Measurements from ENCODE around the gene FLNB. TPM values are rescaled to one million over a fixed set of nuclear protein-coding genes. Genes with fewer than 3 reads are reported as not detected.

Gene FLNB
- total and polyA plus RNA-seq, 2 of the 13 experiments (the other 11 are each of a cell fraction or from before 2014, with no cell fraction given), result 106 to 130 TPM

DNA sequence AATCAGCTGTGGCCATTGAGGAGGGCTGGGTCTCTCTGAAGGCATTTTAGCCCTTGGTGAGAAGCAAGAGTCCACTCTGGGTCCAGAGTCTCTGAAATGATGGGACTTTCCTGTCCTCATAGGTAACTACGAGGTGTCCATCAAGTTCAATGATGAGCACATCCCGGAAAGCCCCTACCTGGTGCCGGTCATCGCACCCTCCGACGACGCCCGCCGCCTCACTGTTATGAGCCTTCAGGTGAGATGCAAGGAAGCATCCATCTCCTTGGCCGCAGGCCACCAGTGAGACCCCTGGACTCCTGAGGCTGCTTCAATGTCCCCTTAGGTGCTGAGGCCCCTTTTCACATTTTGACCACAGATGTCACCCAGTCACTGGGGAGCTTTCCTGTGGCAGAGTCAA, 147.6 kb downstream of the FLNB start:
- no peak overlapping the region for H3K27ac ChIP-seq (ENCODE audit: extremely low read length, insufficient read depth, low read length)
- in situ Hi-C loops (cut with HindIII; ENCODE audit: extremely low pct_ligation_motif_present, low pct_unique_long_range_greater_than_20kb) (no loop called here), intact Hi-C loops (cut with micrococcal nuclease; ENCODE audit: unreplicated experiment) (no loop called here)
- no peaks in the 10 kb centered on the region for H4K20me1 ChIP-seq (ENCODE audit: insufficient read depth, low read length)
- H3K27me3 ChIP-seq (ENCODE audit: control insufficient read depth in 1 of 2, insufficient read depth in 2 of 2, low read length in 2 of 2), result no peaks in the 10 kb centered on the region
- H3K4me1 ChIP-seq (ENCODE audit: insufficient read depth, low read length), result peaks cover 11% of the 10 kb centered on the region
- no peak for TF ChIP-seq ZFP90 (CRISPR knock-in tag; IDR thresholded peaks at IDR 0.05; ENCODE audit: borderline replicate concordance)
- TF ChIP-seq ZNF446 (CRISPR knock-in tag; IDR thresholded peaks at IDR 0.05), result no peak
- TF ChIP-seq RBM22 (optimal IDR thresholded peaks at IDR 0.05; ENCODE audit: low read length), result peak; percentile 85
- TF ChIP-seq RBFOX2 (IDR thresholded peaks at IDR 0.05; ENCODE audit: low read depth, low read length), result no peak
- TF ChIP-seq FOXO4 (CRISPR knock-in tag; conservative IDR thresholded peaks at IDR 0.05), result no peak
- TF ChIP-seq ZNF629 (CRISPR knock-in tag; conservative IDR thresholded peaks at IDR 0.05), result no peak
- TF ChIP-seq ATF7 (IDR thresholded peaks at IDR 0.05), result no peak
- no peak for TF ChIP-seq ATF7 (CRISPR knock-in tag; IDR thresholded peaks at IDR 0.05)
- TF ChIP-seq STAT6 (CRISPR knock-in tag; IDR thresholded peaks at IDR 0.05; ENCODE audit: borderline replicate concordance), result no peak
- TF ChIP-seq FOSL1 (CRISPR knock-in tag; IDR thresholded peaks at IDR 0.05; ENCODE audit: borderline replicate concordance), result no peak
- no peak for TF ChIP-seq SALL1 (CRISPR knock-in tag; IDR thresholded peaks at IDR 0.05)
- TF ChIP-seq SNRNP70 (IDR thresholded peaks at IDR 0.05; ENCODE audit: low read depth, low read length), result no peak
- TF ChIP-seq SP5 (CRISPR knock-in tag; IDR thresholded peaks at IDR 0.05; ENCODE audit: borderline replicate concordance, low read depth), result no peak
- TF ChIP-seq JDP2 (CRISPR knock-in tag; IDR thresholded peaks at IDR 0.05; ENCODE audit: borderline replicate concordance), result no peak
- TF ChIP-seq AGO2 (optimal IDR thresholded peaks at IDR 0.05; ENCODE audit: low read depth, low read length), result peak; percentile 32
- DNase-seq (ENCODE audit: low spot score) (no peak), FAIRE-seq (no peak), ATAC-seq (no peak)
- H3K4me3 ChIP-seq (replicated peaks in 1 of 3; ENCODE audit: insufficient read depth in 1 of 3, low read depth in 2 of 3, low read length in 3 of 3), result no peak overlapping the region
- H3K9me3 ChIP-seq (ENCODE audit: low read length), result no peaks in the 10 kb centered on the region
- H3K4me2 ChIP-seq (ENCODE audit: low read depth, low read length), result no peak overlapping the region
- WGBS (ENCODE audit: low lambda C conversion rate), result 98% methylated on average over 8 of the region's 10 CpGs
- no peaks in the 10 kb centered on the region for H3K79me2 ChIP-seq (ENCODE audit: insufficient read depth, low read length)
- H2AFZ ChIP-seq (ENCODE audit: low read length), result no peak overlapping the region
- H3K36me3 ChIP-seq (replicated peaks in 1 of 2; ENCODE audit: control insufficient read depth in 1 of 2, insufficient read depth in 2 of 2, low read length in 2 of 2), result peaks cover 52 to 87% of the 10 kb centered on the region in 2 experiments
- H3K9ac ChIP-seq (ENCODE audit: insufficient read depth, low read depth, low read length), result no peak overlapping the region
- ChIA-PET POLR2A (no interaction called here), CTCF (ENCODE audit: low intra/inter-chr PET ratio, low total read pairs) (no interaction called here)
- BruUV-seq (replicated peaks), result no TSS peak
